Measurements from ENCODE around the gene LRRC25. TPM values are rescaled to one million over a fixed set of nuclear protein-coding genes. Genes with fewer than 3 reads are reported as not detected.

LRRC25 gene
- total RNA-seq, 1 donor from 2014 or later = 3.9 TPM

DNA sequence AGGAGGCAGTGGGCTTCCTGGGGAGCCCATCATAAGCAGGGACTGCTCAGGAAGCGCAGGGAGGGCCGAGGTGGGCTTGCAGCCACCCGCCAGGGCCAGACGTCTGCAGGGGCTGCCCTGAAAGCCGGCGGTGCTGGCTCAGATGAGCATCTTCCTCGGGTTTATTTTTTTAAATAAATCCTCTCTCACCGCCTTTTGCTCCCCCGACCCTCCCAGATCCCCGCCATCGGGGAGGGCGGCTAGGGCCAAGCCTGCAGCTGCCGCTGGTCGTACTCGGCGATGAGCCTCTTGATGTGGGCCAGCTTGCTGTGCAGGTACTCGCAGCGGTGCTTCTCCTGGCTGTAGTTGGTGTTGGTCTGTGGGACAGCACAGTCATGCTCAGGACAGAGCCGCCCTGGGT lies 47.1 kb upstream of the LRRC25 start:
- DNase-seq (ENCODE audit: extremely low spot score in 2 of 2) = no peak
- intact Hi-C loops (cut with DNase I) = loop anchor here (10.0 kb wide), 1 partner anchor 230 kb away; no protein-coding TSS in a partner anchor

GRCh38 chr19:18443831-18444230 lies 46.4 kb upstream of the LRRC25 start:
- TF ChIP-seq POLR2A (IDR thresholded peaks at IDR 0.05) (no peak), POLR2AphosphoS5 (IDR thresholded peaks at IDR 0.05; ENCODE audit: insufficient read depth in 1 of 2, low read depth in 1 of 2) (no peak), CTCF (IDR thresholded peaks at IDR 0.05) (no peak)
- no peak for DNase-seq (ENCODE audit: extremely low spot score in 2 of 2)
- intact Hi-C loops (cut with DNase I) = loop anchor here (10.0 kb wide), 1 partner anchor 231 kb away; no protein-coding TSS in a partner anchor
- H3K9me3 ChIP-seq = no peaks in the 10 kb centered on the region
- H3K27me3 ChIP-seq = no peaks in the 10 kb centered on the region
- H3K27ac ChIP-seq = no peak overlapping the region
- H3K4me1 ChIP-seq = peaks cover 7% of the 10 kb centered on the region
- peaks cover 0 to 39% of the 10 kb centered on the region in 2 donors for H3K36me3 ChIP-seq
- H3K4me3 ChIP-seq = no peak overlapping the region

More for the DNA sequence above, 47.1 kb upstream of the LRRC25 start:
- Histone ChIP-seq H3K27me3 (no peaks in the 10 kb centered on the region), H3K4me3 (no peak overlapping the region), H3K9me3 (no peaks in the 10 kb centered on the region), H3K27ac (no peak overlapping the region), H3K36me3 (peaks cover 0 to 46% of the 10 kb centered on the region in 2 donors), H3K4me1 (no peaks in the 10 kb centered on the region)
- TF ChIP-seq CTCF (IDR thresholded peaks at IDR 0.05) = no peak
- TF ChIP-seq POLR2A (IDR thresholded peaks at IDR 0.05) = no peak
- no peak for TF ChIP-seq POLR2AphosphoS5 (IDR thresholded peaks at IDR 0.05; ENCODE audit: insufficient read depth in 1 of 2, low read depth in 1 of 2)

GRCh38 chr19:18443406-18443805 lies 46.0 kb upstream of the LRRC25 start:
- intact Hi-C loops (cut with DNase I) = loop anchor here (10.0 kb wide), 1 partner anchor 231 kb away; no protein-coding TSS in a partner anchor
- Histone ChIP-seq H3K27me3 (no peaks in the 10 kb centered on the region), H3K4me3 (no peak overlapping the region), H3K9me3 (no peaks in the 10 kb centered on the region), H3K36me3 (peaks cover 0 to 35% of the 10 kb centered on the region in 2 donors), H3K4me1 (peaks cover 11% of the 10 kb centered on the region), H3K27ac (no peak overlapping the region)
- TF ChIP-seq POLR2AphosphoS5 (IDR thresholded peaks at IDR 0.05; ENCODE audit: insufficient read depth in 1 of 2, low read depth in 1 of 2) (no peak), POLR2A (IDR thresholded peaks at IDR 0.05) (no peak), CTCF (IDR thresholded peaks at IDR 0.05) (no peak)
- DNase-seq (ENCODE audit: extremely low spot score in 2 of 2) = no peak

DNA sequence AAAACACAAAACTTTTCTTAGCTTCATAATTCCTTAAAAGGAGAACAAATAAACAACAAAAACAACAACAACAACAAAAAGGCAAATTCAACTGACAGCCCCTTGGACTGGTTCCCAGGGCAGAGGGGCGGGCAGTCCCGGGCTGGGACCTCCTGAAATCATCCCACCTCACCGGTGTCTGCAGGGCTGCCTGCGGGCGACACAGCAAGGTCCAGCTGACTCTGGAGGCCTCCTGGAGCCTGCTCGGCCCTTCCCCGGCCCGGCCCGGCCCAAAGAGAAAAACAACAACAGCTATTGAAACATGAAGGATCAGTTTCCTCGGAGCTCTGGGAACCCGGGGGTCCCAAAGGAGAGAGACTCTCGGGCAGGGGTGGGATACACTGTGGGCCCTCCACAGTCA lies 45.5 kb upstream of the LRRC25 start:
- Histone ChIP-seq H3K9me3 (no peaks in the 10 kb centered on the region), H3K4me1 (peaks cover 16% of the 10 kb centered on the region), H3K27ac (no peak overlapping the region), H3K27me3 (no peaks in the 10 kb centered on the region), H3K36me3 (peaks cover 0 to 30% of the 10 kb centered on the region in 2 donors), H3K4me3 (no peak overlapping the region)
- intact Hi-C loops (cut with DNase I) = loop anchor here (10.0 kb wide), 1 partner anchor 232 kb away; no protein-coding TSS in a partner anchor
- TF ChIP-seq POLR2AphosphoS5 (IDR thresholded peaks at IDR 0.05; ENCODE audit: insufficient read depth in 1 of 2, low read depth in 1 of 2) = no peak
- TF ChIP-seq CTCF (IDR thresholded peaks at IDR 0.05) = no peak
- TF ChIP-seq POLR2A (IDR thresholded peaks at IDR 0.05) = no peak
- no peak for DNase-seq (ENCODE audit: extremely low spot score in 2 of 2)
